HG02852 (cell line): ENCODE measurements around the gene MRGPRX3.

Experiments used
- ATAC-seq: cut with Tn5 transposase; IDR thresholded peaks from one replicate; pipeline ENCODE4 v1.9.1; 2021; ENCODE audit warnings: mild to moderate bottlenecking, moderate library complexity; ENCODE audit not compliant: unreplicated experiment

Gene MRGPRX3

GRCh38 chr11:18151581-18151980, 19.2 kb downstream of the MRGPRX3 start:
- no peak for ATAC-seq

- ATAC-seq = no peak
Observed at GRCh38 chr11:18168372-18168771, 36.0 kb downstream of the MRGPRX3 start.

GRCh38 chr11:18171377-18172000, 39.1 kb downstream of the MRGPRX3 start:
- ATAC-seq = no peak

GRCh38 chr11:18172666-18173065, 40.3 kb downstream of the MRGPRX3 start, which contains the start of gene MRGPRX4:
Gene MRGPRX4 (plus strand): TSS chr11:18172837. CDS start chr11:18173257, 420 bp downstream.
- ATAC-seq = no peak

- no peak for ATAC-seq
Observed at GRCh38 chr11:18173225-18173866, 41.0 kb downstream of the MRGPRX3 start.
